ENCODE measurements around the gene ARHGAP12. TPM values are rescaled to one million over a fixed set of nuclear protein-coding genes. Genes with fewer than 3 reads are reported as not detected.

Gene ARHGAP12
- total RNA-seq, 2 donors from 2014 or later = 34.3 to 44.9 TPM

DNA sequence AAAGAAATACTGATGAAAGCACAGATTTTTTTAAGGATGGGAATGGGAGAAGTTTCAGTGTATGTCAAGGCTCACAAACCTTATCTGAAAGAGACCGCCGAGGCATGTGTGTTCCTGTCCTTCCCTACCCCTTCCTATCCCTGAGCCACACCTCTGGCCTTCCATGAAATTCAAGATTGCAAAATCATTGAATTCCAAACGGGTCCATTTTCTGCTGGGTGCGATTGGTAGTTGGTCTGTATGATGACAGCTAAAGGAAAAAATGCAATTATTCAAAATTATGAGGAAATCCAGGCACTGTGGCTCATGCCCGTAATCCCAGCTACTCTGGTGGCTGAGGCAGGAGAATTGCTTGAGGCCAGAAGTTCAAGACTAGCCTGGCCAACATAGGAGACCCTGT lies 170.1 kb downstream of the ARHGAP12 start:
- H3K27me3 ChIP-seq (replicated peaks; ENCODE audit: insufficient read depth) = no peaks in the 10 kb centered on the region
- intact Hi-C loops (cut with DNase I) = loop anchor here (5.0 kb wide), 1 partner anchor 51 kb away; no protein-coding TSS in a partner anchor
- TF ChIP-seq POLR2A (IDR thresholded peaks at IDR 0.05) = no peak
- no peak for TF ChIP-seq POLR2AphosphoS5 (IDR thresholded peaks at IDR 0.05)
- DNase-seq (ENCODE audit: low spot score) = no peak
- 74% methylated on average over 5 of the region's 5 CpGs for WGBS
- H3K27ac ChIP-seq = no peak overlapping the region
- H3K4me1 ChIP-seq (replicated peaks) = peaks cover 7% of the 10 kb centered on the region
- H3K4me3 ChIP-seq = no peak overlapping the region
- H3K9me3 ChIP-seq = no peaks in the 10 kb centered on the region
- no peaks in the 10 kb centered on the region for H3K36me3 ChIP-seq

DNA sequence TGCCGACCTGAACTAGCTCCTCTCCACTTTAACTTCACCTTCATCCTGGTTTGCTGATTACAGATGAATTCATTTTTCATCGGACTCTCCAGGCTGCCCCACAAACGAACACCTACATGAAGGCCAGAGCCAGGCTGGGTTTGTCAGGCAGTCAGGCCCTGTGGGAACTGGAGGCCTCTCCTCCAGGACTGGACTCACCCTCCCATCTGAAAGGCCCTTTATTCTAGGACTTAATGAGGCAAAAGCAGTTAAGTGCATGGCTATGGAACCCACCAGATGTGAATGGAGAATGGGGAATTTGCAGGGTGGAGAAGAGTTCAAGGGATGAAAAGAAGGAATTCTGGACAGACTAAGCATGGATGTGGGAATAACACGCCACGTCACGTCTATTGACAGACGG lies 170.8 kb downstream of the ARHGAP12 start:
- Histone ChIP-seq H3K27ac (peak overlapping the region in 1 of 2 donors; percentile 45), H3K36me3 (no peaks in the 10 kb centered on the region), H3K4me3 (no peak overlapping the region), H3K4me1 (replicated peaks) (peaks cover 7% of the 10 kb centered on the region), H3K27me3 (replicated peaks; ENCODE audit: insufficient read depth) (no peaks in the 10 kb centered on the region), H3K9me3 (no peaks in the 10 kb centered on the region)
- intact Hi-C loops (cut with DNase I) = loop anchor here (5.0 kb wide), 1 partner anchor 51 kb away; no protein-coding TSS in a partner anchor
- TF ChIP-seq, protein P1, sequence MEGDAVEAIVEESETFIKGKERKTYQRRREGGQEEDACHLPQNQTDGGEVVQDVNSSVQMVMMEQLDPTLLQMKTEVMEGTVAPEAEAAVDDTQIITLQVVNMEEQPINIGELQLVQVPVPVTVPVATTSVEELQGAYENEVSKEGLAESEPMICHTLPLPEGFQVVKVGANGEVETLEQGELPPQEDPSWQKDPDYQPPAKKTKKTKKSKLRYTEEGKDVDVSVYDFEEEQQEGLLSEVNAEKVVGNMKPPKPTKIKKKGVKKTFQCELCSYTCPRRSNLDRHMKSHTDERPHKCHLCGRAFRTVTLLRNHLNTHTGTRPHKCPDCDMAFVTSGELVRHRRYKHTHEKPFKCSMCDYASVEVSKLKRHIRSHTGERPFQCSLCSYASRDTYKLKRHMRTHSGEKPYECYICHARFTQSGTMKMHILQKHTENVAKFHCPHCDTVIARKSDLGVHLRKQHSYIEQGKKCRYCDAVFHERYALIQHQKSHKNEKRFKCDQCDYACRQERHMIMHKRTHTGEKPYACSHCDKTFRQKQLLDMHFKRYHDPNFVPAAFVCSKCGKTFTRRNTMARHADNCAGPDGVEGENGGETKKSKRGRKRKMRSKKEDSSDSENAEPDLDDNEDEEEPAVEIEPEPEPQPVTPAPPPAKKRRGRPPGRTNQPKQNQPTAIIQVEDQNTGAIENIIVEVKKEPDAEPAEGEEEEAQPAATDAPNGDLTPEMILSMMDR (IDR thresholded peaks at IDR 0.05) = no peak
- TF ChIP-seq POLR2A (IDR thresholded peaks at IDR 0.05) (no peak), POLR2AphosphoS5 (IDR thresholded peaks at IDR 0.05) (no peak)
- 72% methylated on average over 6 of the region's 7 CpGs for WGBS
- no peak for DNase-seq (ENCODE audit: low spot score)

DNA sequence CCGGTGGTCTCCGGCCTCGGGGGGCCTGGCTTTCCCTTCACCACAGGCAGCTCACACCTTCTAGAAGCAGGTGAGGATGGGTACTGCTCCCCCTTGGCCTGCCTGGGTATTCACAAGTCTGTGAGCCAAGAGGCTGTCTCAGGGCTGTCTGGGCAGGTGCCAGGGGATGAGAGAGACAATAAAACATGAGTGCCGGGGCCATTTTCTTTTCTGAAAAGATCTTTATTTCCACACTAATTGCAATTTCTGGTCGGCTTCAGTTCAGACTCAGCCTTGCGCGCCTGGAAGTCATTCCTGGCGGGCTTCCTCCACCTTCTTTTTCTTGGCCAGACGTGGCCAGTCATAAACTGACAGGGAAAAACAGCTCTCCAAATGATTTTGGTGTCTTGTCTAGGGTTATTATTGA lies 171.2 kb downstream of the ARHGAP12 start:
- intact Hi-C loops (cut with DNase I) = loop anchor here (5.0 kb wide), 1 partner anchor 50 kb away; no protein-coding TSS in a partner anchor
- Histone ChIP-seq H3K27ac (peak overlapping the region in 1 of 2 donors; percentile 45), H3K27me3 (replicated peaks; ENCODE audit: insufficient read depth) (no peaks in the 10 kb centered on the region), H3K4me3 (no peak overlapping the region), H3K9me3 (no peaks in the 10 kb centered on the region), H3K36me3 (no peaks in the 10 kb centered on the region), H3K4me1 (replicated peaks) (peaks cover 7% of the 10 kb centered on the region)
- TF ChIP-seq, protein P1 (IDR thresholded peaks at IDR 0.05) = no peak
- TF ChIP-seq POLR2A (IDR thresholded peaks at IDR 0.05) (no peak), POLR2AphosphoS5 (IDR thresholded peaks at IDR 0.05) (no peak)
- WGBS = 24% methylated on average over 9 of the region's 9 CpGs
- no peak for DNase-seq (ENCODE audit: low spot score)

DNA sequence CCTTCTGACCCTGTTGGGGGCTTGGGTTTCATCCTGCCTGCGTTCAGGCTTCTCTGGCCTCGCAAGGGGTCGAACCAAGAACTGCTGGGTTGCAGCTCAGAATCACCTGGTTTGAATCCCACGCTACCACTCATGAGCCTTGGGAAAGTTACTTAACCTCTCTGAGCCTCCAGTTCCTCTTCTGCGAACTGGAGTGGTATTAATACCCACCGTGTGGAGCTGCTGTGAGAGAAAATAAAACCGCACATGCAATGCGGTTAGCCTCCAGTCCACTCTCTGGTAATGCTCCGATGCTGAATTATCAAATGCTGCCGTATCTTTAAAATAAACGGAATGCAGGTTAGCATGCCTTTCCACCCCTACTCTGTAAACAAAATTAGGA lies 171.9 kb downstream of the ARHGAP12 start:
- Histone ChIP-seq H3K27me3 (replicated peaks; ENCODE audit: insufficient read depth) (no peaks in the 10 kb centered on the region), H3K9me3 (no peaks in the 10 kb centered on the region), H3K4me3 (no peak overlapping the region), H3K27ac (no peak overlapping the region), H3K36me3 (no peaks in the 10 kb centered on the region), H3K4me1 (replicated peaks) (peaks cover 7% of the 10 kb centered on the region)
- no peak for DNase-seq (ENCODE audit: low spot score)
- TF ChIP-seq POLR2A (IDR thresholded peaks at IDR 0.05) (no peak), POLR2AphosphoS5 (IDR thresholded peaks at IDR 0.05) (no peak)
- TF ChIP-seq, protein P1 (IDR thresholded peaks at IDR 0.05) = no peak
- 71% methylated on average over 11 of the region's 11 CpGs for WGBS
- intact Hi-C loops (cut with DNase I) = loop anchor here (5.0 kb wide), 1 partner anchor 49 kb away; no protein-coding TSS in a partner anchor

DNA sequence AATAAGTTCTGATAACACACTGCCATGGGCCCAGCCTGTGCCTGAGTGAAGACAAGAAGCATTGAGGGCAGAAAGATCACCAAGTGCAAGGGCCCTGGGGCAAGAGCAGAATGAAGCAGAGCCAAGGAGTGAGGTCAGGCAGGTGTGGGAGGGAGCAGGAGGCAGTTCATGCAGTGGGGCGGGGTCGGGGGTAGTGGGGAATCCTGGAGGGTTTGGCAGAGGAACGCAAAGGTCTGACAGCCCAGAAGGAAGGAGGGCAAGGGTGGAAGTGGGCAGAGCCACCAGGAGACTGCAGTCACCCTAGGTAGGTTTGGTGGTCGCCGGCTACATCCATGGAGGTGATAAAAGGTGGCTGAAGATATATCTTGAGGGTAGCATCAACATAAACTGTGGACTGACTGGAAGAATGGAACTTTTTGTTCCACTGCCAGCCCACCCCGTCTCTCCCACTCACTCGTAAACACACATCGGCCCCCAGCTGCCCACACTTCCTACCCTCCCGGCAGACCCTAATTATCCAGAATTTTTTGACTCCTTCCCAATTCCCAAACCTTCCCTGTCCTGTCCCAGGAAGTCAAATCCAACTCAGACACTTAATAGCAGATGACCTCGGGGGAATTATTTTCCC lies 172.4 kb downstream of the ARHGAP12 start:
- H3K4me1 ChIP-seq (replicated peaks) = peaks cover 7% of the 10 kb centered on the region
- TF ChIP-seq, protein P1 (IDR thresholded peaks at IDR 0.05) = no peak
- TF ChIP-seq POLR2A (IDR thresholded peaks at IDR 0.05) = no peak
- no peak for TF ChIP-seq POLR2AphosphoS5 (IDR thresholded peaks at IDR 0.05)
- H3K27ac ChIP-seq = no peak overlapping the region
- no peaks in the 10 kb centered on the region for H3K27me3 ChIP-seq (replicated peaks; ENCODE audit: insufficient read depth)
- no peaks in the 10 kb centered on the region for H3K36me3 ChIP-seq
- no peak for DNase-seq (ENCODE audit: low spot score)
- no peaks in the 10 kb centered on the region for H3K9me3 ChIP-seq
- 73% methylated on average over 10 of the region's 10 CpGs for WGBS
- intact Hi-C loops (cut with DNase I) = loop anchor here (5.0 kb wide), 1 partner anchor 49 kb away; no protein-coding TSS in a partner anchor
- H3K4me3 ChIP-seq = no peak overlapping the region

Small RNAs within 50 kb of the gene (small RNA-seq; reads per million reads assigned to genes)
- 0 reads per million in 2 donors for gene RF00019

Other genes with a start within 250 kb of the ARHGAP12 start
- 100 to 1,000 TPM in 1 of 2 donors, 10 to 100 TPM in 1; 98.2 to 102 TPM for gene KIF5B, start 127.6 kb upstream of the ARHGAP12 start, total RNA-seq

Data from prostate gland (tissue), 2 donors.